Measurements from ENCODE around the gene ARHGAP15. TPM values are rescaled to one million over a fixed set of nuclear protein-coding genes. Genes with fewer than 3 reads are reported as not detected.

Gene ARHGAP15
- total RNA-seq, 4 donors from 2014 or later = 7.9 to 32.5 (median 20.7) TPM

DNA sequence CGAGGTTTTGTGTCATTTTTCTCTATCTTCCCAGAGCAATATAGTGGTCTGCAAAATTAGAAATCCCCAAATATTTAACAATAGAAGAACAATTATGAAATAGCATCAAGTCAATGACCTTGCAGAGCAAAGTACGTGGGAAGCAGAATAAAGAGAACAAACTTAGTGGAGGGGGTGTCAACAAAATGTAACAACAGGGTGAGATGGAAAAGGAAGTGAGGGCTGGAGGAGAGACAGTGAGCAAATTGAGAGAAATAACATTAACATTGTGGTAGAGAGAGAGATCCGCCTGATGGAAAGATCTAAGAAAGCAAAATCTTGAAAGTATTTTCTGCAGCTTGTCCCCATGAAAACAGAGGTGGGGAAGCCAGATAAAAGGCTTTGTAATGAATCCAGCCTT is 23.4 kb downstream of the ARHGAP15 start:
- TF ChIP-seq, protein P1, sequence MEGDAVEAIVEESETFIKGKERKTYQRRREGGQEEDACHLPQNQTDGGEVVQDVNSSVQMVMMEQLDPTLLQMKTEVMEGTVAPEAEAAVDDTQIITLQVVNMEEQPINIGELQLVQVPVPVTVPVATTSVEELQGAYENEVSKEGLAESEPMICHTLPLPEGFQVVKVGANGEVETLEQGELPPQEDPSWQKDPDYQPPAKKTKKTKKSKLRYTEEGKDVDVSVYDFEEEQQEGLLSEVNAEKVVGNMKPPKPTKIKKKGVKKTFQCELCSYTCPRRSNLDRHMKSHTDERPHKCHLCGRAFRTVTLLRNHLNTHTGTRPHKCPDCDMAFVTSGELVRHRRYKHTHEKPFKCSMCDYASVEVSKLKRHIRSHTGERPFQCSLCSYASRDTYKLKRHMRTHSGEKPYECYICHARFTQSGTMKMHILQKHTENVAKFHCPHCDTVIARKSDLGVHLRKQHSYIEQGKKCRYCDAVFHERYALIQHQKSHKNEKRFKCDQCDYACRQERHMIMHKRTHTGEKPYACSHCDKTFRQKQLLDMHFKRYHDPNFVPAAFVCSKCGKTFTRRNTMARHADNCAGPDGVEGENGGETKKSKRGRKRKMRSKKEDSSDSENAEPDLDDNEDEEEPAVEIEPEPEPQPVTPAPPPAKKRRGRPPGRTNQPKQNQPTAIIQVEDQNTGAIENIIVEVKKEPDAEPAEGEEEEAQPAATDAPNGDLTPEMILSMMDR (IDR thresholded peaks at IDR 0.05; ENCODE audit: low read depth) = no peak

DNA sequence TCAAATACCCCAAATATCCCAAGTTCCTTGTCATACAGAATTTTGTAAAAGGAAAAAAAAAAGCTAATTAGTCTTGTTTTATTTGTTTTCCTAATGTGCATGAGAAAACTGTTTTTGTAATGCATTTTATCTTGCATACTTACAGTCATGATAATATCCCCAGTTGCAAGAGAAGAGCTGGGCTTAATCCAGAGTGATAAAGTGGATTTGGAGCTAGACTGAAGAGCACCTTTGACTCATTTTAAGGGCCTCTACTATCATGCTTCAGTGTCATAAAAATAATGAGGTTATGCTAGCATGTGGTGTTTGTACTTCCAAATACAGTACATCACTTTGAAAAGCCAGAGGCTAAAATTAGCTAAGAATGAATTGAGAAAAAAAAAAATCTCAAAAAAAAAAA is 26.4 kb downstream of the ARHGAP15 start:
- TF ChIP-seq, protein P1 (IDR thresholded peaks at IDR 0.05; ENCODE audit: low read depth) = no peak

DNA sequence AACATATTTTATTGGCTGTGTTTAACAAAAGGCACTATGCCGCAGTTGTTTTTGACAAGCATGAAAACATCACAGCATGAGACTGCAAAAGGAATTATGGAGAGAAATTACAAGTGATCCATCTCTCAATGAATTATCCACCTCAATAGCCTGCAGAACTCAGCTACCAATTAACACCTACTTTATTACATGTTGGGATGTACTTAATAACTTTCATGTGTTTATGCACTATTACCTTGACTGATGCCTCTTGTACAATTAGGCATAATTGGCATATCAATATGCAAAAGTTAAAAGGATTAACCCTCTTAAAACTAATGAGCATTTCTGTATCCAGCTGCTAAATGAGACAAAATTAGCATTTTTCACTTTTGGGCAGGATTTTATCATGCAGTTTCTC is 27.8 kb downstream of the ARHGAP15 start:
- TF ChIP-seq, protein P1 (IDR thresholded peaks at IDR 0.05; ENCODE audit: low read depth) = no peak

DNA sequence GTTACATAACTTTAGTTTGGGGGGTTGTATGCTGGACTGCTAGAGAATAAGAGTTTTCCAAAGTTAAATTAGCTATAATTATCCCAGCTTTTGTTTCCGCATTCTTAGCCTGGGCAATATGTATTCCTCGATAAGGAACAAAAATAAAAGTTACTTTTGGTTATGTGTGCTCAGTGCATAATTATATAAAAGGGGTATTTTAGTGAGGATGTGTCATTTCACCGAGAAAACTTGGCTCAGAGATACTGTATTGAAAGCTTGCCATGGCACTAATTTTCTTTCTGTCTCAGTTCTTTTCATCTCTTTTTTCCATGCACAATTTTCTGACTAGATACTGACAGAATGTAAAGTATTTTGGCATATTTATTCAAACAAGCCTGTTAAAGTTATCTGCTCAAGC is 28.2 kb downstream of the ARHGAP15 start:
- TF ChIP-seq, protein P1 (IDR thresholded peaks at IDR 0.05; ENCODE audit: low read depth) = no peak

DNA sequence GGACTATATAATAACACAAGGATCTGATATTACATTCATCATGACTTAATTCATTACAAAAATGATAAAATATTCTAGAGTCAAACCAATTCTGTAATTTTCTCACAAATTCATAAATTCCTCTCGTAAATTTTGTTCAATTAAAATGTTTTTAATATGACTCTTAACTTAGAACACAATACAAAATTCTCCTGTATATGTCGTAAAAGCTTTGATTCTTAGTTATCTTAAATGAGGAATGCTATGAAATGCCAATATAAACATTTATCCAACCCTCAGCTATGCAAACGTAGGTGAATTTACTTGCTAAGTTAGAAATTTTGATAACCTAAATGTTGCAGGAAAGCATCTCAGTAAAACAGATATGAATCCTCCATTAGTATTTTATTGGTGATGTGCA is 28.9 kb downstream of the ARHGAP15 start:
- TF ChIP-seq, protein P1 (IDR thresholded peaks at IDR 0.05; ENCODE audit: low read depth) = no peak

DNA sequence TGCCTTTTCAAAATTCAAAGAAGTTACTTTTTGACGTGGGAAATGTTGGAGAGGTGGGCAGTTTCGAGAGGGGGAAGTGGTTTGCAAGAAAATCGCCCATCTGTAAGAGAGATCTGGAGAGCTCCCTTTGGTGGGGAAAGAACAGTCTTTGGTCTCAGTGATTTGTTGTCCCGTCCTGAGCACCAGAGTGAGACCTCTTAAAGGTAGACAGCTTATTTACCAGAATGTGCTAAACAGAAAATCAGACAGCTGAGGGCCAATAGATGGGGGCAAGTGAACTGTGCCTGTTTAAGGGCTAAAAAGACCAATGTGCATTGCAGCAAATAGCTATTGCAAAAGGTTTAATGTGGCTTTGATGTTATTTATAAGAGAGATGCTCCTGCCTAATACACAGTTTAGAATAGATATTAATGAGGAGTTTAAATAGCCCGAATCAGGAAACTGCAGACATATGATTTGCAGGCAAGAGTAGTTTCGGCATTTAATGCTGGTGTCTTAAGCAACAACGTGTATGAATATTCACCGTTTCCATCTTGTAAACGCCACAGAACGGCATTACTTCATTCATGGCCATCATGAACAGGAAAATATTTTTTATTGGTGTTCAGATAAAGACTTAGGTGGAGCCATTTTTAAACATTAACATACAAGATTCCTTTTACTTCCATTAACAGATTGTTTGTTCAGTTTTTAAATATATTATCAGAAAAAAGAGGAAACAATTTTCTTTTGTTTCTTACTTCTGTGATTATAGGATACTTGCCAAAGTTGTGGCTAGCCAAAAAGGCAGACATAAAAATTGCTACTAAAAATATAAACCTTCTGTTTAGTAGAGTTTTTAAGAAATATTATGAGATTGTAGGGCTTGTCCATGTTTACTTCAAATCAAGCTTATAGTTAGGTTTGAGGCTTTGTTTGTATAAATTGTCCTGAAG is 29.6 kb downstream of the ARHGAP15 start:
- TF ChIP-seq, protein P1 (IDR thresholded peaks at IDR 0.05; ENCODE audit: low read depth) = no peak

DNA sequence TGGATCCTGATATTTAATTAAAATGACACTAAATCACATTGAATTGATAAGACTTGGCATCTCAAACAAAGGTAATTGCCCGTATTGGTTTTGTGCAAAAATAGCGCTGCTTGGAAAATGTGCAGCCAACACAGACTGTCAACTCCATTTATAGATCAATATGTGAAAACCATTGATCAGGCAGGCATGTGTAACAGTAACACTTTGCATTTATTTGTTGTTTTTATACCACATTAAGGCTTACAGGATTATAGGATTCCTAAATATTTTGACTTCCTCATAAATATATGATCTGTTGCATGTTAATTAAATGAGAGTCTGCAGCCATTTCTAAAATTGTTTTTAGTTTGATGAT is 30.2 kb downstream of the ARHGAP15 start:
- TF ChIP-seq, protein P1 (IDR thresholded peaks at IDR 0.05; ENCODE audit: low read depth) = no peak
